ENCODE data around the gene SRP68. TPM values are rescaled to one million over a fixed set of nuclear protein-coding genes. Genes with fewer than 3 reads are reported as not detected.

Gene SRP68
- polyA plus RNA-seq, 4 donors: 34.0 to 61.5 (median 39.2) TPM

GRCh38 chr17:76024353-76024752, 48.0 kb downstream of the SRP68 start:
- Histone ChIP-seq H3K4me3 (ENCODE audit: low read depth in 1 of 3, low read length in 3 of 3) (no peak overlapping the region), H3K9me3 (ENCODE audit: control insufficient read depth in 2 of 2, insufficient read depth in 1 of 2, low read depth in 1 of 2, low read length in 1 of 2) (no peaks in the 10 kb centered on the region), H3K4me1 (ENCODE audit: control insufficient read depth in 3 of 3, insufficient read depth in 2 of 3, low read depth in 1 of 3, low read length in 2 of 3) (peaks cover 0 to 29% (median 0%) of the 10 kb centered on the region in 3 donors), H3K27ac (ENCODE audit: low read depth in 1 of 3, low read length in 2 of 3) (no peak overlapping the region), H3K36me3 (ENCODE audit: control insufficient read depth in 3 of 3, insufficient read depth in 2 of 3, low read depth in 1 of 3, low read length in 3 of 3) (peaks cover 0 to 54% (median 0%) of the 10 kb centered on the region in 3 donors), H3K27me3 (ENCODE audit: control insufficient read depth in 3 of 3, insufficient read depth in 3 of 3, low read length in 3 of 3) (no peaks in the 10 kb centered on the region)
- FAIRE-seq (no peak), DNase-seq (no peak)
- WGBS, 3 donors: 65 to 79% (median 74%) methylated on average over 6 to 9 of the region's 9 CpGs

- no peak overlapping the region for H3K4me3 ChIP-seq (ENCODE audit: low read depth in 1 of 3, low read length in 3 of 3)
- FAIRE-seq (no peak), DNase-seq (no peak)
- H3K9me3 ChIP-seq (ENCODE audit: control insufficient read depth in 2 of 2, insufficient read depth in 1 of 2, low read depth in 1 of 2, low read length in 1 of 2): no peaks in the 10 kb centered on the region
- WGBS, 3 donors: 76 to 86% (median 82%) methylated on average over 5 to 9 of the region's 9 CpGs
- no peak overlapping the region for H3K27ac ChIP-seq (ENCODE audit: low read depth in 1 of 3, low read length in 2 of 3)
- H3K27me3 ChIP-seq (ENCODE audit: control insufficient read depth in 3 of 3, insufficient read depth in 3 of 3, low read length in 3 of 3): no peaks in the 10 kb centered on the region
- peaks cover 0 to 59% (median 0%) of the 10 kb centered on the region in 3 donors for H3K36me3 ChIP-seq (ENCODE audit: control insufficient read depth in 3 of 3, insufficient read depth in 2 of 3, low read depth in 1 of 3, low read length in 3 of 3)
- peaks cover 0 to 27% (median 0%) of the 10 kb centered on the region in 3 donors for H3K4me1 ChIP-seq (ENCODE audit: control insufficient read depth in 3 of 3, insufficient read depth in 2 of 3, low read depth in 1 of 3, low read length in 2 of 3)
Measured at GRCh38 chr17:76023900-76024237, 48.4 kb downstream of the SRP68 start.

- Histone ChIP-seq H3K4me3 (ENCODE audit: low read depth in 1 of 3, low read length in 3 of 3) (no peak overlapping the region), H3K9me3 (ENCODE audit: control insufficient read depth in 2 of 2, insufficient read depth in 1 of 2, low read depth in 1 of 2, low read length in 1 of 2) (no peaks in the 10 kb centered on the region), H3K27ac (ENCODE audit: low read depth in 1 of 3, low read length in 2 of 3) (no peak overlapping the region), H3K36me3 (ENCODE audit: control insufficient read depth in 3 of 3, insufficient read depth in 2 of 3, low read depth in 1 of 3, low read length in 3 of 3) (peaks cover 0 to 65% (median 0%) of the 10 kb centered on the region in 3 donors), H3K27me3 (ENCODE audit: control insufficient read depth in 3 of 3, insufficient read depth in 3 of 3, low read length in 3 of 3) (no peaks in the 10 kb centered on the region), H3K4me1 (ENCODE audit: control insufficient read depth in 3 of 3, insufficient read depth in 2 of 3, low read depth in 1 of 3, low read length in 2 of 3) (peaks cover 0 to 21% (median 0%) of the 10 kb centered on the region in 3 donors)
- 88 to 90% (median 89%) methylated on average over 26 to 28 of the region's 28 CpGs for WGBS, 3 donors
- FAIRE-seq (no peak), DNase-seq (no peak)
Measured at GRCh38 chr17:76022973-76023899, 49.1 kb downstream of the SRP68 start.

GRCh38 chr17:76022285-76022684, 50.0 kb downstream of the SRP68 start:
- Histone ChIP-seq H3K27me3 (ENCODE audit: control insufficient read depth in 3 of 3, insufficient read depth in 3 of 3, low read length in 3 of 3) (no peaks in the 10 kb centered on the region), H3K4me1 (ENCODE audit: control insufficient read depth in 3 of 3, insufficient read depth in 2 of 3, low read depth in 1 of 3, low read length in 2 of 3) (peaks cover 0 to 12% (median 0%) of the 10 kb centered on the region in 3 donors), H3K27ac (ENCODE audit: low read depth in 1 of 3, low read length in 2 of 3) (no peak overlapping the region), H3K36me3 (ENCODE audit: control insufficient read depth in 3 of 3, insufficient read depth in 2 of 3, low read depth in 1 of 3, low read length in 3 of 3) (peaks cover 0 to 75% (median 7%) of the 10 kb centered on the region in 3 donors), H3K4me3 (ENCODE audit: low read depth in 1 of 3, low read length in 3 of 3) (no peak overlapping the region), H3K9me3 (ENCODE audit: control insufficient read depth in 2 of 2, insufficient read depth in 1 of 2, low read depth in 1 of 2, low read length in 1 of 2) (no peaks in the 10 kb centered on the region)
- FAIRE-seq (no peak), DNase-seq (no peak)
- 86 to 92% (median 90%) methylated on average over 23 to 24 of the region's 24 CpGs for WGBS, 3 donors

GRCh38 chr17:76019833-76020467, 52.4 kb downstream of the SRP68 start:
- Histone ChIP-seq H3K9me3 (ENCODE audit: control insufficient read depth in 2 of 2, insufficient read depth in 1 of 2, low read depth in 1 of 2, low read length in 1 of 2) (no peaks in the 10 kb centered on the region), H3K27ac (ENCODE audit: low read depth in 1 of 3, low read length in 2 of 3) (no peak overlapping the region), H3K4me1 (ENCODE audit: control insufficient read depth in 3 of 3, insufficient read depth in 2 of 3, low read depth in 1 of 3, low read length in 2 of 3) (peaks cover 0 to 12% (median 0%) of the 10 kb centered on the region in 3 donors), H3K4me3 (ENCODE audit: low read depth in 1 of 3, low read length in 3 of 3) (no peak overlapping the region), H3K27me3 (ENCODE audit: control insufficient read depth in 3 of 3, insufficient read depth in 3 of 3, low read length in 3 of 3) (no peaks in the 10 kb centered on the region), H3K36me3 (ENCODE audit: control insufficient read depth in 3 of 3, insufficient read depth in 2 of 3, low read depth in 1 of 3, low read length in 3 of 3) (peaks cover 0 to 90% (median 7%) of the 10 kb centered on the region in 3 donors)
- peak; percentile 15 for FAIRE-seq
- DNase-seq: no peak
- WGBS, 3 donors: 79 to 83% (median 82%) methylated on average over 6 of the region's 6 CpGs

- WGBS, 3 donors: 89 to 96% (median 91%) methylated on average over 13 of the region's 13 CpGs
- H3K36me3 ChIP-seq (ENCODE audit: control insufficient read depth in 3 of 3, insufficient read depth in 2 of 3, low read depth in 1 of 3, low read length in 3 of 3): peaks cover 0 to 90% (median 7%) of the 10 kb centered on the region in 3 donors
Measured at GRCh38 chr17:76018801-76019200, 53.5 kb downstream of the SRP68 start.

GRCh38 chr17:76018340-76018680, 54.0 kb downstream of the SRP68 start:
- Histone ChIP-seq H3K27ac (ENCODE audit: low read depth in 1 of 3, low read length in 2 of 3) (no peak overlapping the region), H3K9me3 (ENCODE audit: control insufficient read depth in 2 of 2, insufficient read depth in 1 of 2, low read depth in 1 of 2, low read length in 1 of 2) (no peaks in the 10 kb centered on the region), H3K4me1 (ENCODE audit: control insufficient read depth in 3 of 3, insufficient read depth in 2 of 3, low read depth in 1 of 3, low read length in 2 of 3) (peaks cover 0 to 9% (median 0%) of the 10 kb centered on the region in 3 donors), H3K27me3 (ENCODE audit: control insufficient read depth in 3 of 3, insufficient read depth in 3 of 3, low read length in 3 of 3) (no peaks in the 10 kb centered on the region), H3K36me3 (ENCODE audit: control insufficient read depth in 3 of 3, insufficient read depth in 2 of 3, low read depth in 1 of 3, low read length in 3 of 3) (peaks cover 0 to 90% (median 9%) of the 10 kb centered on the region in 3 donors), H3K4me3 (ENCODE audit: low read depth in 1 of 3, low read length in 3 of 3) (no peak overlapping the region)
- FAIRE-seq (no peak), DNase-seq (no peak)
- WGBS, 3 donors: 87 to 88% (median 87%) methylated on average over 11 of the region's 11 CpGs

More at GRCh38 chr17:76018801-76019200, 53.5 kb downstream of the SRP68 start:
- Histone ChIP-seq H3K9me3 (ENCODE audit: control insufficient read depth in 2 of 2, insufficient read depth in 1 of 2, low read depth in 1 of 2, low read length in 1 of 2) (no peaks in the 10 kb centered on the region), H3K4me1 (ENCODE audit: control insufficient read depth in 3 of 3, insufficient read depth in 2 of 3, low read depth in 1 of 3, low read length in 2 of 3) (peaks cover 0 to 10% (median 0%) of the 10 kb centered on the region in 3 donors), H3K27ac (ENCODE audit: low read depth in 1 of 3, low read length in 2 of 3) (no peak overlapping the region), H3K4me3 (ENCODE audit: low read depth in 1 of 3, low read length in 3 of 3) (no peak overlapping the region), H3K27me3 (ENCODE audit: control insufficient read depth in 3 of 3, insufficient read depth in 3 of 3, low read length in 3 of 3) (no peaks in the 10 kb centered on the region)
- DNase-seq (no peak), FAIRE-seq (no peak)

- Histone ChIP-seq H3K4me3 (ENCODE audit: low read depth in 1 of 3, low read length in 3 of 3) (no peak overlapping the region), H3K27ac (ENCODE audit: low read depth in 1 of 3, low read length in 2 of 3) (no peak overlapping the region), H3K36me3 (ENCODE audit: control insufficient read depth in 3 of 3, insufficient read depth in 2 of 3, low read depth in 1 of 3, low read length in 3 of 3) (peaks cover 0 to 90% (median 9%) of the 10 kb centered on the region in 3 donors), H3K9me3 (ENCODE audit: control insufficient read depth in 2 of 2, insufficient read depth in 1 of 2, low read depth in 1 of 2, low read length in 1 of 2) (no peaks in the 10 kb centered on the region), H3K27me3 (ENCODE audit: control insufficient read depth in 3 of 3, insufficient read depth in 3 of 3, low read length in 3 of 3) (no peaks in the 10 kb centered on the region), H3K4me1 (ENCODE audit: control insufficient read depth in 3 of 3, insufficient read depth in 2 of 3, low read depth in 1 of 3, low read length in 2 of 3) (peaks cover 0 to 9% (median 0%) of the 10 kb centered on the region in 3 donors)
- WGBS, 3 donors: 89 to 94% (median 90%) methylated on average over 18 to 21 of the region's 21 CpGs
- no peak for DNase-seq
- no peak for FAIRE-seq
Measured at GRCh38 chr17:76017481-76018339, 54.6 kb downstream of the SRP68 start.

Measured in small intestine (tissue), 7 donors.